CD14-positive monocyte (primary cell): ENCODE data around the gene ITPK1. TPM values are rescaled to one million over a fixed set of nuclear protein-coding genes. Genes with fewer than 3 reads are reported as not detected.

Experiments
- DNase-seq, 3 donors: peaks; one replicate each; pipeline ENCODE4 v3.0.0-alpha.2; 2011 to 2022
- H2AFZ ChIP-seq: 2 replicates; pipeline ENCODE4 v1.6.0; 2012; ENCODE audit warnings: mild to moderate bottlenecking, low read depth, low read length, inconsistent platforms; ENCODE audit not compliant: insufficient read depth, poor library complexity, severe bottlenecking
- H3K27ac ChIP-seq, 2 donors: 1 replicate in 1 of 2; 2 replicates in 1 of 2; pipeline ENCODE4 v1.5.1; 2012 to 2013; ENCODE audit warnings: low read length in 2 of 2, control low read depth in 1 of 2, inconsistent platforms in 1 of 2, low read depth in 1 of 2, mild to moderate bottlenecking in 1 of 2
- H3K27me3 ChIP-seq, 2 donors: one replicate each; pipeline versions ENCODE4 v1.6.0 to v1.6.1; 2011 to 2013; ENCODE audit warnings: low read length in 2 of 2; ENCODE audit not compliant: control insufficient read depth in 2 of 2, insufficient read depth in 2 of 2
- H3K36me3 ChIP-seq, 2 donors: replicated peaks in 1 of 2; 1 replicate in 1 of 2; 2 replicates in 1 of 2; pipeline versions ENCODE4 v1.5.1 to v1.6.1; 2012 to 2013; ENCODE audit warnings: low read length in 2 of 2, control low read depth in 1 of 2, inconsistent platforms in 1 of 2, mild to moderate bottlenecking in 1 of 2; ENCODE audit not compliant: insufficient read depth in 2 of 2, control insufficient read depth in 1 of 2
- H3K4me1 ChIP-seq, 2 donors: 1 replicate in 1 of 2; 2 replicates in 1 of 2; pipeline versions ENCODE4 v1.5.1 to v1.6.1; 2012 to 2013; ENCODE audit warnings: low read length in 2 of 2, control low read depth in 1 of 2, inconsistent platforms in 1 of 2, mild to moderate bottlenecking in 1 of 2, moderate library complexity in 1 of 2; ENCODE audit not compliant: insufficient read depth in 2 of 2, control insufficient read depth in 1 of 2
- H3K4me2 ChIP-seq: replicated peaks from 2 replicates; pipeline ENCODE3; 2012; ENCODE audit warnings: low read length, moderate library complexity, mild to moderate bottlenecking; ENCODE audit not compliant: poor library complexity, severe bottlenecking; ENCODE audit errors: extremely low read depth
- H3K4me3 ChIP-seq, 3 experiments: fragments of 200-600 bp in 1 of 3; sonication (generic) in 1 of 3; replicated peaks in 1 of 3; 1 replicate in 2 of 3; 2 replicates in 1 of 3; pipeline ENCODE4 v1.5.1; 2011 to 2013; ENCODE audit warnings: low read length in 3 of 3, mild to moderate bottlenecking in 3 of 3, control low read depth in 2 of 3, low read depth in 2 of 3, inconsistent platforms in 1 of 3, moderate library complexity in 1 of 3
- H3K79me2 ChIP-seq: 2 replicates; pipeline ENCODE4 v1.6.0; 2012; ENCODE audit warnings: mild to moderate bottlenecking, control low read depth, inconsistent platforms, low read length, moderate library complexity; ENCODE audit not compliant: insufficient read depth
- H3K9ac ChIP-seq: 2 replicates; pipeline ENCODE4 v1.6.0; 2017; ENCODE audit warnings: low read length, mild to moderate bottlenecking; ENCODE audit not compliant: insufficient read depth, poor library complexity, severe bottlenecking
- H3K9me3 ChIP-seq, 2 donors: replicated peaks in 1 of 2; 1 replicate in 1 of 2; 2 replicates in 1 of 2; pipeline versions ENCODE4 v1.5.1 to v1.6.1; 2012 to 2013; ENCODE audit warnings: low read length in 2 of 2, control low read depth in 1 of 2; ENCODE audit not compliant: control insufficient read depth in 1 of 2, insufficient read depth in 1 of 2
- H4K20me1 ChIP-seq: 2 replicates; pipeline ENCODE4 v1.6.0; 2012; ENCODE audit warnings: mild to moderate bottlenecking, low read length, control low read depth, moderate library complexity; ENCODE audit not compliant: insufficient read depth
- H3K27ac Mint-ChIP-seq, 7 donors: one replicate each; pipeline ENCODE4 v1.8.0; 2020; ENCODE audit warnings: mild to moderate bottlenecking in 7 of 7, mixed read lengths in 7 of 7, moderate library complexity in 6 of 7, inconsistent platforms in 2 of 7
- H3K27me3 Mint-ChIP-seq, 3 donors: one replicate each; pipeline ENCODE4 v1.8.0; 2021 to 2022; ENCODE audit warnings: low read depth in 3 of 3, mild to moderate bottlenecking in 3 of 3, mixed read lengths in 3 of 3, moderate library complexity in 3 of 3, inconsistent platforms in 1 of 3
- H3K36me3 Mint-ChIP-seq, 2 donors: one replicate each; pipeline ENCODE4 v1.8.0; 2020; ENCODE audit warnings: mixed read lengths in 2 of 2, inconsistent platforms in 1 of 2, mild to moderate bottlenecking in 1 of 2
- H3K4me1 Mint-ChIP-seq: one replicate; pipeline ENCODE4 v1.8.0; 2020; ENCODE audit warnings: mild to moderate bottlenecking, mixed read lengths
- H3K4me3 Mint-ChIP-seq, 2 donors: one replicate each; pipeline ENCODE4 v1.8.0; 2020; ENCODE audit warnings: mild to moderate bottlenecking in 2 of 2, mixed read lengths in 2 of 2, moderate library complexity in 1 of 2
- H3K9me3 Mint-ChIP-seq, 7 donors: one replicate each; pipeline ENCODE4 v1.8.0; 2020 to 2022; ENCODE audit warnings: mixed read lengths in 7 of 7, mild to moderate bottlenecking in 6 of 7, moderate library complexity in 6 of 7, inconsistent platforms in 2 of 7
- WGBS: methylation state at CpG from one replicate; pipeline ENCODE4 v1.1.5; 2013; ENCODE audit warnings: missing lambda C conversion rate; ENCODE audit not compliant: insufficient coverage; 5-methylcytosine and 5-hydroxymethylcytosine counted together
- intact Hi-C, 2 donors: fragments of 100-400 bp; cut with micrococcal nuclease; formaldehyde crosslinking; loops; one replicate each; pipeline versions ENCODE4 v1.15.0 to v1.15.1; 2023
- polyA plus RNA-seq, 3 donors: library from polyadenylated mRNA; depleted of rRNA in 1 of 3; unstranded in 2 of 3; stranded (reverse) in 1 of 3; fragments of 300-500 nt in 2 of 3; fragments of >200 nt in 1 of 3; fragmentation: Illumina TruSeq in 2 of 3; gene quantifications; 1 replicate in 2 of 3; 2 replicates in 1 of 3; pipeline ENCODE4 v1.2.3, GENCODE V29; 2012 to 2021
- TF ChIP-seq, protein P1 (sequence below): fragments of 200-600 bp; IDR thresholded peaks from one replicate; pipeline ENCODE4 v1.8.0; 2022; ENCODE audit warnings: antibody characterized with exemption, mild to moderate bottlenecking

Gene ITPK1
- polyA plus RNA-seq, 3 donors = 57.1 to 144 (median 63.0) TPM

GRCh38 chr14:92902191-92902590 lies 213.5 kb downstream of the ITPK1 start:
- Histone ChIP-seq H3K9ac (no peak overlapping the region), H3K27me3 (peaks cover 0 to 12% of the 10 kb centered on the region in 2 donors), H3K79me2 (no peaks in the 10 kb centered on the region), H4K20me1 (no peaks in the 10 kb centered on the region), H3K27ac (no peak overlapping the region), H2AFZ (no peak overlapping the region), H3K36me3 (no peaks in the 10 kb centered on the region), H3K9me3 (no peaks in the 10 kb centered on the region), H3K4me3 (no peak overlapping the region), H3K4me1 (no peaks in the 10 kb centered on the region), H3K4me2 (no peak overlapping the region)
- intact Hi-C loops = no loop called here
- peak overlapping the region in 1 of 2 donors; percentile 33 for H3K4me3 Mint-ChIP-seq
- TF ChIP-seq, protein P1, sequence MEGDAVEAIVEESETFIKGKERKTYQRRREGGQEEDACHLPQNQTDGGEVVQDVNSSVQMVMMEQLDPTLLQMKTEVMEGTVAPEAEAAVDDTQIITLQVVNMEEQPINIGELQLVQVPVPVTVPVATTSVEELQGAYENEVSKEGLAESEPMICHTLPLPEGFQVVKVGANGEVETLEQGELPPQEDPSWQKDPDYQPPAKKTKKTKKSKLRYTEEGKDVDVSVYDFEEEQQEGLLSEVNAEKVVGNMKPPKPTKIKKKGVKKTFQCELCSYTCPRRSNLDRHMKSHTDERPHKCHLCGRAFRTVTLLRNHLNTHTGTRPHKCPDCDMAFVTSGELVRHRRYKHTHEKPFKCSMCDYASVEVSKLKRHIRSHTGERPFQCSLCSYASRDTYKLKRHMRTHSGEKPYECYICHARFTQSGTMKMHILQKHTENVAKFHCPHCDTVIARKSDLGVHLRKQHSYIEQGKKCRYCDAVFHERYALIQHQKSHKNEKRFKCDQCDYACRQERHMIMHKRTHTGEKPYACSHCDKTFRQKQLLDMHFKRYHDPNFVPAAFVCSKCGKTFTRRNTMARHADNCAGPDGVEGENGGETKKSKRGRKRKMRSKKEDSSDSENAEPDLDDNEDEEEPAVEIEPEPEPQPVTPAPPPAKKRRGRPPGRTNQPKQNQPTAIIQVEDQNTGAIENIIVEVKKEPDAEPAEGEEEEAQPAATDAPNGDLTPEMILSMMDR = no peak
- H3K27me3 Mint-ChIP-seq = peaks cover 25 to 45% (median 27%) of the 10 kb centered on the region in 3 donors
- WGBS = 58% methylated on average over 2 of the region's 6 CpGs
- H3K9me3 Mint-ChIP-seq = peaks cover 0 to 6% (median 2%) of the 10 kb centered on the region in 7 donors
- no peak overlapping the region for H3K27ac Mint-ChIP-seq
- peaks cover 6% of the 10 kb centered on the region for H3K4me1 Mint-ChIP-seq
- DNase-seq = no peak
- H3K36me3 Mint-ChIP-seq = no peaks in the 10 kb centered on the region

DNA sequence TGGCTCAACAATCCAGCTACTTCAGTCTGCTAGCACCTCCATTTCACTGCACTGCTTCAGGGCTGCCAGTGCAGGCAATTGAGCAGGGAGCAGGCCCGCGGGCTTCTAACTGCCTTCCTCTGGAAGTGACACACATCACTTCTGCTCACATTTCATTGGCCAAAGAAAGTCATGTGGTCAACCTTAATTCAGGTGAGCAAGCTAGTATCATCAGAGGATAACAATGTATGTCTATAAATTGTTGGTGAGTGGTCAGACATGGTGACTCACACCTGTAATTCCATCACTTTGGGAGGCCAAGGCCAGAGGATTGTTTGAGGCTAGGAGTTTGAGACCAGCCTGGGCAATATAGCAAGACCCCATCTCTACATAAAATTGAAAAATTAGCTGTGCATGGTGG lies 215.1 kb downstream of the ITPK1 start:
- H3K27ac ChIP-seq = no peak overlapping the region
- Mint-ChIP-seq H3K27ac (no peak overlapping the region), H3K4me3 (no peak overlapping the region), H3K9me3 (peaks cover 0 to 7% (median 2%) of the 10 kb centered on the region in 7 donors), H3K36me3 (no peaks in the 10 kb centered on the region), H3K27me3 (peaks cover 24 to 52% (median 26%) of the 10 kb centered on the region in 3 donors), H3K4me1 (peaks cover 6% of the 10 kb centered on the region)
- intact Hi-C loops = no loop called here
- H3K27me3 ChIP-seq = peaks cover 0 to 12% of the 10 kb centered on the region in 2 donors
- TF ChIP-seq, protein P1 = no peak
- H4K20me1 ChIP-seq = no peaks in the 10 kb centered on the region
- H3K9me3 ChIP-seq = no peaks in the 10 kb centered on the region
- no peak overlapping the region for H2AFZ ChIP-seq
- no peaks in the 10 kb centered on the region for H3K4me1 ChIP-seq
- no peaks in the 10 kb centered on the region for H3K36me3 ChIP-seq
- DNase-seq = no peak
- H3K9ac ChIP-seq = no peak overlapping the region
- H3K4me3 ChIP-seq = no peak overlapping the region
- H3K4me2 ChIP-seq = no peak overlapping the region
- no CpG with 5 or more reads among the region's 2 CpGs for WGBS
- H3K79me2 ChIP-seq = no peaks in the 10 kb centered on the region
